Activated CD8-positive, alpha-beta memory T cell treated with anti-CD3 and anti-CD28 coated beads, Interleukin-2, amount 10 ng/mL, durations not matched to agents 7 days and 5 days (primary cell): Measurements from ENCODE around the gene PTGER2. TPM values are rescaled to one million over a fixed set of nuclear protein-coding genes. Genes with fewer than 3 reads are reported as not detected.
A peak's percentile ranks its signal among the peaks of the same experiment; 100 is the strongest.

Experiments used
- ATAC-seq: fragments of 150-1000 bp; cut with Tn5 transposase; one replicate; pipeline ENCODE4 v1.10.0; 2021; ENCODE audit warnings: moderate library complexity
- CTCF ChIA-PET: fragments of 350-600 bp; sonication (Branson Sonifier 250); formaldehyde crosslinking; loops from one replicate; lab custom pipeline; 2021; ENCODE audit warnings: antibody characterized with exemption; lab: Charles Lee
- DNase-seq: peaks from one replicate; pipeline ENCODE4 v3.0.0-alpha.2; 2020
- H3K27ac Mint-ChIP-seq: one replicate; pipeline ENCODE4 v1.8.0; 2021; ENCODE audit warnings: mild to moderate bottlenecking, mixed read lengths
- H3K27me3 Mint-ChIP-seq: one replicate; pipeline ENCODE4 v1.8.0; 2021; ENCODE audit warnings: mixed read lengths
- H3K36me3 Mint-ChIP-seq: one replicate; pipeline ENCODE4 v1.8.0; 2021; ENCODE audit warnings: mild to moderate bottlenecking, mixed read lengths
- H3K4me1 Mint-ChIP-seq: one replicate; pipeline ENCODE4 v1.8.0; 2021; ENCODE audit warnings: mixed read lengths
- H3K4me3 Mint-ChIP-seq: one replicate; pipeline ENCODE4 v1.8.0; 2021; ENCODE audit warnings: mild to moderate bottlenecking, moderate library complexity, mixed read lengths
- H3K9me3 Mint-ChIP-seq: one replicate; pipeline ENCODE4 v1.8.0; 2022; ENCODE audit warnings: low read depth, mixed read lengths
- total RNA-seq, 2 experiments: library from RNA; stranded (reverse); gene quantifications; one replicate each; pipeline ENCODE4 v1.2.3, GENCODE V29; 2021

The PTGER2 gene
- total RNA-seq, 2 experiments from 2014 or later = 97.6 to 117 TPM

- Mint-ChIP-seq H3K27ac (peak overlapping the region; percentile 28), H3K36me3 (peaks cover 73% of the 10 kb centered on the region)
These were observed 15.7 kb downstream of the PTGER2 start for GRCh38 chr14:52329678-52330369.

GRCh38 chr14:52332269-52332668 is 18.2 kb downstream of the PTGER2 start:
- H3K9me3 Mint-ChIP-seq = no peaks in the 10 kb centered on the region
- H3K27ac Mint-ChIP-seq = no peak overlapping the region
- no peaks in the 10 kb centered on the region for H3K27me3 Mint-ChIP-seq
- no peak for DNase-seq
- ATAC-seq = no peak
- no peak overlapping the region for H3K4me3 Mint-ChIP-seq
- CTCF ChIA-PET = no interaction called here
- H3K4me1 Mint-ChIP-seq = peaks cover 41% of the 10 kb centered on the region
- peaks cover 56% of the 10 kb centered on the region for H3K36me3 Mint-ChIP-seq

More at GRCh38 chr14:52329678-52330369, 15.7 kb downstream of the PTGER2 start:
- Mint-ChIP-seq H3K9me3 (no peaks in the 10 kb centered on the region), H3K4me1 (peaks cover 58% of the 10 kb centered on the region), H3K27me3 (no peaks in the 10 kb centered on the region), H3K4me3 (peak overlapping the region; percentile 14)
- CTCF ChIA-PET = no interaction called here
- ATAC-seq = peak; percentile 17
- no peak for DNase-seq

DNA sequence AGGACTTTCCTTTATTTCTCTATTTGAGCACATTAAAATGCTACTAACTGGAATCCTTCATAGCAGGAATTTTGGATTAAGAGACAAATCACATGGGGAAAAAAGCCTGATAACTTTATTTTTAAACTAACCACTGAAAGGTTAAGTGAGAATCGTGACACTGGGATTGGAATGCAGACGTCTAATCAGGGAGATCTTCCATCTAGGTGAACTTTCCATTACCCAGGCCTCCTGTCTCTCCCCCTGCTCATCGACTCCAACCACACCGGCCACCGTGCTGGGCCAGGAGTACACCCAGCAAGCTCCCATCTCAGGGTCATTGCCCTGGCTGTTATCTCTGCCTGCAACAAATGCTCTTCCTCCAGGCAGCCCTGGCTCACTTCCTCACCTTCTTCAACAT is 19.0 kb downstream of the PTGER2 start:
- ATAC-seq (no peak), DNase-seq (no peak)
- peaks cover 38% of the 10 kb centered on the region for H3K4me1 Mint-ChIP-seq
- no peaks in the 10 kb centered on the region for H3K27me3 Mint-ChIP-seq
- H3K4me3 Mint-ChIP-seq = no peak overlapping the region
- H3K36me3 Mint-ChIP-seq = peaks cover 48% of the 10 kb centered on the region
- CTCF ChIA-PET = interaction anchor here (1.5 kb wide), 1 partner anchor 8 kb away, joined by 4 read pairs; no protein-coding TSS in a partner anchor
- no peaks in the 10 kb centered on the region for H3K9me3 Mint-ChIP-seq
- no peak overlapping the region for H3K27ac Mint-ChIP-seq

DNA sequence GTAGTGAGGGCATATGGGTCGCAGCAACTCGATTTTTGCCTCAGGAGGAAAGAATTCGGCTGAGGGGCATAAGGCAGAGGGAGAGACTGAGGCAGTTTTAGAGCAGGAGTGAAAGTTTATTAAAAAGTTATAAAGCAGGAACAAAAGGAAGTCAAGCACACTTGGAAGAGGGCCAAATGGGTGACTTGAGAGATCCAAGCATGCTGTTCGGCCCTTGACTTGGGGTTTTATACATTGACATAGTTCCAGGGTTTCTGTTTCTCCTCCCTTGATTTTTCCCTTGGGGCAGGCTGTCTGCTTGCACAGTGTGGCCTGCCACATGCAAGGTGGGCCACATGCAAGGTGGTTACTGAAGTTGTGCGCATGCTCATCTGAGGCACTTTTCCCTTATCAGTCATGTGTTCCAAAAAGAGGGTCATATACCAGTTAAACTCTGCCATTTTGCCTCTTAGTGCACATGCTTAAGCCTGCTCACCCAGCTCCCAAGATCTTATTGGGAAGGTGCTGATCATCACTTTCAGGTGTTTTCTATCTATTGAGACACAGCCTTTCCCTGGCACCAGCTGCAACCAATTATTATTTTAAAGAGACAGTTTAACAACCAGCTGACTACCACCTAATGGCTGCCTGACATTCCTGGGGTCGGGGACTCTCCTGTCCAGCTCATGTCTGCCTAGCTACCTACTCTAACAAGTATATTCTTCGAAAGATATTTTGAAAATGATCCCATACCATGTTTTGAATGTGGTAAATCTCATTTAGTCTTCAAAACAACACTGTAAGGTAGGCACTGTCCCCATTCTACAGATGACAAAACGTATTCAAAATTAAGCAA is 19.9 kb downstream of the PTGER2 start:
- Mint-ChIP-seq H3K9me3 (no peaks in the 10 kb centered on the region), H3K4me1 (peaks cover 38% of the 10 kb centered on the region), H3K27me3 (no peaks in the 10 kb centered on the region), H3K36me3 (peaks cover 44% of the 10 kb centered on the region), H3K4me3 (no peak overlapping the region), H3K27ac (no peak overlapping the region)
- DNase-seq (no peak), ATAC-seq (no peak)
- CTCF ChIA-PET = interaction anchor here (1.0 to 1.5 kb wide), 3 partner anchors 9 to 66 kb away, joined by 3 to 5 read pairs (median 4); no protein-coding TSS in a partner anchor

GRCh38 chr14:52336241-52336640 is 22.1 kb downstream of the PTGER2 start:
- Mint-ChIP-seq H3K9me3 (no peaks in the 10 kb centered on the region), H3K4me1 (peaks cover 29% of the 10 kb centered on the region), H3K36me3 (peaks cover 31% of the 10 kb centered on the region), H3K4me3 (no peak overlapping the region), H3K27me3 (no peaks in the 10 kb centered on the region), H3K27ac (no peak overlapping the region)
- ATAC-seq (no peak), DNase-seq (no peak)
- CTCF ChIA-PET = interaction anchor here (1.0 kb wide), 1 partner anchor 14 kb away, joined by 3 read pairs; no protein-coding TSS in a partner anchor

GRCh38 chr14:52338051-52338681 is 24.1 kb downstream of the PTGER2 start:
- CTCF ChIA-PET = interaction anchor here (0.7 to 1.1 kb wide), 4 partner anchors 9 to 67 kb away, joined by 3 read pairs; no protein-coding TSS in a partner anchor
- H3K27ac Mint-ChIP-seq = peak overlapping the region; percentile 7
- DNase-seq = no peak

GRCh38 chr14:52339262-52339661 is 25.1 kb downstream of the PTGER2 start:
- peaks cover 2% of the 10 kb centered on the region for H3K27me3 Mint-ChIP-seq
- H3K4me3 Mint-ChIP-seq = no peak overlapping the region
- H3K27ac Mint-ChIP-seq = no peak overlapping the region
- H3K4me1 Mint-ChIP-seq = peaks cover 28% of the 10 kb centered on the region
- H3K36me3 Mint-ChIP-seq = peaks cover 16% of the 10 kb centered on the region
- no peak for ATAC-seq
- peaks cover 4% of the 10 kb centered on the region for H3K9me3 Mint-ChIP-seq
- no peak for DNase-seq
- CTCF ChIA-PET = no interaction called here

More at GRCh38 chr14:52338051-52338681, 24.1 kb downstream of the PTGER2 start:
- Mint-ChIP-seq H3K36me3 (peaks cover 17% of the 10 kb centered on the region), H3K4me1 (peaks cover 26% of the 10 kb centered on the region), H3K27me3 (no peaks in the 10 kb centered on the region), H3K4me3 (no peak overlapping the region), H3K9me3 (no peaks in the 10 kb centered on the region)
- ATAC-seq = peak; percentile 69

GRCh38 chr14:52342849-52343596 is 28.9 kb downstream of the PTGER2 start:
- ATAC-seq (no peak), DNase-seq (no peak)
- Mint-ChIP-seq H3K36me3 (peaks cover 23% of the 10 kb centered on the region), H3K4me1 (peaks cover 18% of the 10 kb centered on the region), H3K4me3 (no peak overlapping the region), H3K27me3 (peaks cover 9% of the 10 kb centered on the region), H3K27ac (no peak overlapping the region), H3K9me3 (peaks cover 4% of the 10 kb centered on the region)
- CTCF ChIA-PET = interaction anchor here (0.7 kb wide), 1 partner anchor 123 kb away, joined by 3 read pairs; no protein-coding TSS in a partner anchor

DNA sequence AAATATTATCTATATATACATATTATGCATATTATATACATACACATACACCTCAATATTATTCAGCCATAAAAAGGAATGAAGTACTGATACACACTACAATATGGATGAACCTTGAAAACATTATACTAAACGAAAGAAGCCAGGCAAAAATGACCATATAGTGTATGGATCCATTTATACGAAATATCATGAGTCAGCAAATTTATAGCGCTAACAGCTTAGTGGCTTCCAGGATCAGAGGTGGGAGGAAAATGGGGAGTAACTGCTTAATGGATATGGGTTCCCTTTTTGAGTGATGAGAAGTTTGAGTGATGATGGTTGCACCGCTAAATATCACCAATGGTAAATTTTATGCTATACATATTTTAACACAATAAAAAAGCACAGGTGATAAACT is 32.7 kb downstream of the PTGER2 start:
- CTCF ChIA-PET = interaction anchor here (0.7 kb wide), 1 partner anchor 9 kb away, joined by 3 read pairs; no protein-coding TSS in a partner anchor
- Mint-ChIP-seq H3K27me3 (peaks cover 9% of the 10 kb centered on the region), H3K9me3 (peaks cover 4% of the 10 kb centered on the region), H3K36me3 (peaks cover 43% of the 10 kb centered on the region), H3K4me3 (no peak overlapping the region), H3K4me1 (peaks cover 39% of the 10 kb centered on the region), H3K27ac (no peak overlapping the region)
- DNase-seq (no peak), ATAC-seq (no peak)

- H3K27me3 Mint-ChIP-seq = peaks cover 14% of the 10 kb centered on the region
- ATAC-seq (no peak), DNase-seq (no peak)
- peaks cover 51% of the 10 kb centered on the region for H3K4me1 Mint-ChIP-seq
- peaks cover 45% of the 10 kb centered on the region for H3K36me3 Mint-ChIP-seq
- H3K9me3 Mint-ChIP-seq = peaks cover 4% of the 10 kb centered on the region
- CTCF ChIA-PET = no interaction called here
- H3K27ac Mint-ChIP-seq = no peak overlapping the region
- H3K4me3 Mint-ChIP-seq = no peak overlapping the region
These were observed 34.2 kb downstream of the PTGER2 start for GRCh38 chr14:52348279-52348678.

DNA sequence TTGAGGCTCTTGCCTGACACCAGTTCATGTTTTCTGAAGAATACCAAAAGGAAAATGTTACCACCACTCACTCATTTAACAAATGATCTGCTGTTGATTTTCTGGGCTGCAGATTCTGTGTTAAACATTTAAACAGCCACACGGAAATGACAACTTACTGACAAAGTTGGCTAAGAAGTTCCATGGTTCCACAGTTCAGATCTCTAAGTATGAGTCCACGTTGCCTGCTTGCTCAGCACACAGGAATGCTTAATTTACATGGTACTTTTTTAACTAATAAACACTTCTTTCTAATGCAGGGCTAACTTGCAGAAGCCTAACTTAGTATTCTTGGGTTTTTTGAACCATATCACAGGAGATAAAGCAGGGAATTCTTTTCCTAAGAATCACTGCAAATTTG is 34.7 kb downstream of the PTGER2 start:
- Mint-ChIP-seq H3K9me3 (peaks cover 2% of the 10 kb centered on the region), H3K4me1 (peaks cover 54% of the 10 kb centered on the region), H3K27me3 (peaks cover 12% of the 10 kb centered on the region), H3K36me3 (peaks cover 42% of the 10 kb centered on the region), H3K27ac (no peak overlapping the region), H3K4me3 (no peak overlapping the region)
- ATAC-seq (no peak), DNase-seq (no peak)
- CTCF ChIA-PET = no interaction called here

- H3K9me3 Mint-ChIP-seq = no peaks in the 10 kb centered on the region
- ATAC-seq (no peak), DNase-seq (no peak)
- H3K36me3 Mint-ChIP-seq = peaks cover 41% of the 10 kb centered on the region
- H3K27me3 Mint-ChIP-seq = peaks cover 9% of the 10 kb centered on the region
- CTCF ChIA-PET = interaction anchor here (1.0 to 6.5 kb wide), 4 partner anchors 11 to 50 kb away, joined by 3 to 52 read pairs (median 3); partner anchors contain the start of gene PTGER2
- H3K4me3 Mint-ChIP-seq = no peak overlapping the region
- peaks cover 63% of the 10 kb centered on the region for H3K4me1 Mint-ChIP-seq
- peak overlapping the region; percentile 61 for H3K27ac Mint-ChIP-seq
These were observed 35.6 kb downstream of the PTGER2 start for GRCh38 chr14:52349731-52350130.
